Activated T-cell treated with anti-CD3 and anti-CD28 coated beads, Interleukin-2, amount 50 U/mL, for 1 hour (primary cell): Measurements from ENCODE around the gene PTPRD.

ENCODE experiments used
- DNase-seq: peaks from one replicate; pipeline ENCODE4 v3.0.0-alpha.2; 2020

PTPRD gene

GRCh38 chr9:8651070-8651845 lies 1961.5 kb downstream of the PTPRD start:
- no peak for DNase-seq

DNA sequence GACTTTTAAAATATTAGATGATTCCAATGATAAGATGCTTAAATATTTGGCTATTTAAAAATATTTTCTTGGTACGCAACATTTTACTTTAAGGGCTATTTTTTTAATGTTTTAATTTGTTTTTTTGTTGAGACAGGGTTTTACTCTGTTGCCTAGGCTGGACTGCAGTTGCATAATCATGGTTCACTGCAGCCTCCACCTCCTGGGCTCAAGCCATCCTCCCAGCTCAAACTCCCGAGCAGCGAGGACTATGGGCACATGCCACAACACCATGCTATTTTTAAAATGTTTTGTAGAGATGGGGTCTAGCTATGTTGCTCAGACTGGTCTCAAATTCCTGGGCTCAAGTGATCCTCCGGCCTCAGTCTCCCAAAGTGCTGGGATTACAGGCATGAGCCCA lies 1963.0 kb downstream of the PTPRD start:
- DNase-seq, result no peak

GRCh38 chr9:8649160-8649559 lies 1963.6 kb downstream of the PTPRD start:
- DNase-seq, result no peak

DNA sequence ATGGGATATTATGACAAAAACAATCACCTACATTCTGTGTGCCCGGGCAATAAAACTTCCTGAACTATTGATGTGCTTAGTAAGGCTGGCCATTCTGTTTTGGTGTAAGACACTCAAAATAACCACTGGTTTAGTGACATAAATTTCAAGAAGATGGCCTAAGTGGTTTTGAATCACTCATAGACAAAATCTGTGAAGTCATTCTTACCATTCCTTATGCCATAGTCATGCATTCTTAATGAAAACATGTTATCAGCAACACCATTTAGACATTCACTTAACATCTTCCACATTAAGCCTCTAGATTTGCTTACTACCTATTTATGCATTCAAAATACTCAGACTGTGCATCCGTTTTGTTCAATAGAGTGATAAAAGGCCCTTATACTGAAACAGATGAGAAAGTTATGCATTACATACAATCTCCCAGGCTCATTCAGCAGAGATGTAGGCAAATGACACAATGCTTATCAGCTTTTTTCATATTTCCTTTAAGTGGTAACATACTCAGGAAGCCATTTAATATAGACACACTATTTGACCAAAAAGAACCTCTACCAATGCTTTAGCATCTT lies 1964.4 kb downstream of the PTPRD start:
- DNase-seq, result no peak

DNA sequence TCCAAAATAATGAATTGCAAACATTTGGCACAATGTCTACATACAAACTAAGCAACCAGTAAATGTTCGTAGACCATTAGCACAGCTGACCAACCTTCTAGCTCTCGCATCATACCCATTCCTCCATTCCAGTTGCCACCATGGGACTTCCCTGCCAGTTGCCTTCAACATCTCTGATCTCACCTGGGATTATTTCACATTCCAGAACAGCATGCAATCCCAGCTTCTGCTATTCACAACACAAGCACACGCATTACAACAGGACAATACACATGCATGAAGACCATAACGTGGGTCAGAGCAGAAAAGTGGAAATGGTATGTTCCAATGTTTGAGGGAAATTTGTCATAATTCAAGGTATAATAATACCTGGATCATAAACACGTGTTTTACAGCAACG lies 1965.0 kb downstream of the PTPRD start:
- DNase-seq, result no peak

DNA sequence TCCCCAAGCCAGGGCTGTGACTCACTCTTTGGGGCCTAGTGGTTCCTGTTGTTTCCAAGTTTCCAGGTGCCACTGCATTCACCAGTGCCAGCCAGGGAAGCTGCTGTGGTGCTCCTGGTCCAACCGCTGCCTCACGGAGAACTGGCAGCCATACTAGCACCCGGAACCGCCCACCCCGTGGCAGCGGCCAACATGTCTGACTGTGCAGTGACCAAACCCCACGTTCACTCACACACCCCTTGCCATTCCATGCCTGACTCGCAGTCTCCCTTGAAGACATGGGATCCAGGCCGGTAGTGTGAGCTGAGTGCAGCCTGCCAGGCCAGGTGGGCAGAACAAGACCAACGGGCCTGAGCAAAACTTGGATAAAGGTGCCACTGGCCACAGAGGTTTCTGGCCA lies 1968.2 kb downstream of the PTPRD start:
- DNase-seq, result no peak

DNA sequence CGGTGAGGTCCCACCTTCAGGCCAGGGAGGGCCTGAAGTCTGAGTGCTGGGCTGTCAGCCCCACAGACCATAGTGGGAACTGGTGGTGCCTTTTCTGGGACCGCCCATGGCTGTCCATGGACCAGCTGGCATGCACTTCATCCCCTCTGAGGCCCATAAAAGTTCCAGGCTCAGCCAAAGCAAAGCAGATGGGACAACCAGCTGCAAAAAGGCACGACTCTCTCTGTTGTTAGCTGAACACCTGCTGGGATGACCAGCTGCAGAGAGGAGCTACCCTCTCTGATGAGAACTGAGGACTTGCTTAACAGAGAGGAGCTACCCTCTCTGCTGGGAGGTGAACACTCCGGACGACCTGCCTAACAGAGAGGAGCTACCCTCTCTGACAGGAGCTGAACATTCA lies 1968.9 kb downstream of the PTPRD start:
- no peak for DNase-seq

GRCh38 chr9:8643464-8643863 lies 1969.3 kb downstream of the PTPRD start:
- no peak for DNase-seq

DNA sequence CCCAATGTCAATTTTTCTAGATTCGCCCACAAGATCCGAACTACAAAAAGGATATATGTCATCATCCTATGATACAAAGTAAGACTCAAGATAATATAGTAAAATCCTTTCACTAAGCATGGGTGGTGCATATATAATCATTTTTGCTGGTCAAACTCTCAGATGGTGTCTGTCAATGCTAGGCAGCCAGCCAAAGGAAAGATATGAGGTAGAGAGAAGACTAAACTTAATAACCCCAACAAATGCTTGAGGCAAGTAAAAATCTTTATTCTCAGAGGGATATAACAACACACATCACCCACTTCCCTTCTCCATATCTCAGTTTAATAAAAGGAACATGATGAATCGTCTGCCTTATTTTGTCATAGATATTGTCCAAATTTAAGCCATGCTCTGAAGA lies 1972.0 kb downstream of the PTPRD start:
- DNase-seq, result no peak

- DNase-seq, result no peak
Measured at GRCh38 chr9:8637626-8638025, 1975.2 kb downstream of the PTPRD start.

- no peak for DNase-seq
Measured at GRCh38 chr9:8633784-8634183, 1979.0 kb downstream of the PTPRD start.

DNA sequence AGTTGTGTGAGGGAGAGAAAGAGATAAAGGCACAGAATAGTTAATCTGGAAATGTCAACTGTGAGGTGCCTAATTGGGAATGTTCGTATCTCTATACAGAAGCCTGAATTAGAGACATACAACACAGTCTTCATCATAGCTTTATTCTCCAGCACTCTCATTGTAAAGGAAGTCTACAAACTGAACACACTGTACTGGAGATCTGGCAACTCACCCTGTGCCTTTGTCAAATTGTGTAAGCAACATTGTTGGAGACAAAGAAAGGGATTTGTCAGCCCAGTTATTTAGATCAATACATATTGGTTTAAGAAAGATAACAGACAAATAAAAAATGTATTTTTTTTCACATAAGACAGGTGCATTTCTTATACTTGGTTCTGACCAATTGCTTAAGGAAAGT lies 1980.3 kb downstream of the PTPRD start:
- no peak for DNase-seq

- no peak for DNase-seq
Measured at GRCh38 chr9:8628791-8629190, 1984.0 kb downstream of the PTPRD start.

DNA sequence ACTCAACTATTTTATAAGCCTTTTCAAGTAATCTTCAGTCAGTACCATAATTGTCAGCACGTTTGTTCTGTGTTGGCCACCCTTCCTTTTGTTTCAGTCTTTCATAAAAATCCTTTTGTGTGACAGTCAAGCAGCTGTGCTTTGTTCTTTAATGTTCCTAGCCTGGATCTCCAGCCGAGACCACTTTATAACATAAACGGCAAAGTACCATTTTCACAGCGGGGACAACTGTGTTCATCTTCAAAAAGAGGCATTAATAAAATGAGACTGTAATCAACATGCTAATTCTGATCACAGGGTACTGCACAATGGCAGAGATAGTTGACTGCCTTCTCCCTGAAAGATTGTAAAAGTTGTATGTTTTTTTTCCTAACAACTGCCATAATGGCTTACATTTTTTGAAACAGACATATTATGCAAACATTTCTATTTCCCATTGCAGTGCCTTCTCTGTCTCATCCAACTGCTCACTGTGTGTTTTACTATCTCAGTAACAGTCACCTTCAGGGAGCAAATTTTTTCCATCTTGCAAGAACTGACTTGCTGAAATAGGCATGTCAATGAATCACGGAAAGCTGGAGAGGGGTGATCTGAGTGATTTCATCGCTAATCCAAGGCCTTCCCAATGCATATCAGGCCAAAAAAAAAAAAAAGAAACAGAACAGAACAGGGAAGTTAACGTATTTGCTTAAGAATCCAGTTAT lies 1984.7 kb downstream of the PTPRD start:
- no peak for DNase-seq

- DNase-seq, result no peak
Measured at GRCh38 chr9:8622871-8623270, 1989.9 kb downstream of the PTPRD start.

- no peak for DNase-seq
Measured at GRCh38 chr9:8622222-8622802, 1990.5 kb downstream of the PTPRD start.

GRCh38 chr9:8621416-8621815 lies 1991.4 kb downstream of the PTPRD start:
- no peak for DNase-seq

- no peak for DNase-seq
Measured at GRCh38 chr9:8616414-8616813, 1996.4 kb downstream of the PTPRD start.

DNA sequence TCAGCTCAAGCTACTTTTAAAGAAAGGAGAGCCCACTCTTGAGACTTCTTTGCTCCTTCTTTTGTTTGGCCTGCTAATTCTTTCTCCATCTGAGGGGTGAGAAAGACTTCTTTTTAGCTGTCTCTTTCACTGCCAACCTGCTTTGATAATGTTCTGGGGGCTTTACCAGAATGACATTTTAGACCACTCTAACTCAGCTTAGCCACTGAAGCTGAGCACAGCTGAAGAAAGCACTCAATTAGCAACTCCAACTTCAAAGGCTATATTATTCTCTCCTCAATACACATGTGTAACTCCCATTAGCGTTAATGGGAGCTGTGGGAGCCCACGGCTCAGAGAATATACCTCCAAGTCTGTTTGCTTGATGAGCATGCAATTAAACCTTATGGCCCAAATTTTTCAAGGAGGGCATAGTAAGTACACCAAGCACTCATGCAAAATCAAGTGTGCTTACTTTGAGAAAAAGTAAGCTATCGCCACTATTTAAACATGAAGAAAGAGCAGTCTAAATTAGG lies 1997.8 kb downstream of the PTPRD start:
- no peak for DNase-seq

- DNase-seq, result no peak
Measured at GRCh38 chr9:8613346-8613825, 1999.4 kb downstream of the PTPRD start.

DNA sequence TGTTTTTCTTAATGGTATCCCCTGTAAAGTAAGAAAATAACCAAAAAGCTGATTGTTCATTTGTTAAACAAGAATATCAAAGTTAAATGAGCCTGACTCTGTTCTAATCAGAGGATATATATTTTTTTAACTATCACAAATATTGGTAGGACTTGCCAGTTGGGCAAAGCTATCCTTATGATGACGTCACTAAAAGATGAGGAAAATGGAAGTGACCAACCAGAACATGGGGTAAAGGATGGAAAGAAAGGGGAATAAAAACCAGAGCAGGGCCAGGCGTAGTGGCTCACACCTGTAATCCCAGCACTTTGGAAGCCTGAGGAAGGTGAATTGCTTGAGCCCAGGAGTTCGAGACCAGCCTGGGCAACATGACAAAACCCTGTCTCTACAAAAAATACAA lies 2001.6 kb downstream of the PTPRD start:
- DNase-seq, result no peak

DNA sequence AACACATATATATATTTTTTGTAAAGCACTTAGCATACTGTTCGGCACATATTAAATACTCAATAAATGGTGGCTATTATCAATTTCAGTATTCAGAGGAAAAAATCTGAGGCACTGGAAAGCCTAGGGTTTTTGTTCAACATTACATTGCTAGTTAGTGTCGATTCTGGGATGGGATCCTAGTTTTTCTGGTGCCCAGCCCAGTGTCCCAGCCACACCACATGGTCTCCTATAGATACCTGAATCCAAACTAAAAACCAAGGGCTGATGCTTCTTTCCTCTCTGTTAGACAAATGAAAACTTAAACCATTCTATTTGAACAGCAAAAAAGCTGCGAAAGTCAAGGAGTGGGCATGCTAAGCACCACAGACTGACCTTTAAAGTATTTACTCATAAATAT lies 2002.5 kb downstream of the PTPRD start:
- DNase-seq, result no peak

DNA sequence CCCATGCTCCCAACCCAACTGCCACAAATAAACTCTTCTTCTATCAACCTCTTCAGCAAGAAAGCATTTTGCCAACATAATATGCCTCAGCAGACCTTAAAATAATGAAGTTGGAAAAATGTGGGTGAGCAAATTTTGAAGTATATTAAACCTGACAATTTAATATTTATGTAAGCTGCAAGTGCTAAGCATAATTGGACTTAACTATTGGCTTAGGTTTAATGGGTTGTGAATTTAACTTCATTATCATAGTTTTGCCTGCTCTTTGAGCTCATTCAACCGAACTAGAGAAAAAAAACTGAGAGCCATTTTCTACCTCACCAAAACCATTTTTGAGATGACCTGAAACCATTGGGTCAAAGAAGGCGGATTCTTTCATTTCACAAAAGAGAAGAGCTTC lies 2007.7 kb downstream of the PTPRD start:
- DNase-seq, result no peak

- no peak for DNase-seq
Measured at GRCh38 chr9:8604201-8604600, 2008.6 kb downstream of the PTPRD start.
